DMS53 (cell line): Measurements from ENCODE around the gene NFKBIB.
"Not testable (repeated sequence)": the region's sequence is repeated elsewhere in the genome, so short reads cannot be mapped to it uniquely, and the experiment has no call there.

Experiments used
- DNase-seq: peaks from one replicate; lab custom pipeline; 2025; lab: John Stamatoyannopoulos, UW

NFKBIB gene

DNA sequence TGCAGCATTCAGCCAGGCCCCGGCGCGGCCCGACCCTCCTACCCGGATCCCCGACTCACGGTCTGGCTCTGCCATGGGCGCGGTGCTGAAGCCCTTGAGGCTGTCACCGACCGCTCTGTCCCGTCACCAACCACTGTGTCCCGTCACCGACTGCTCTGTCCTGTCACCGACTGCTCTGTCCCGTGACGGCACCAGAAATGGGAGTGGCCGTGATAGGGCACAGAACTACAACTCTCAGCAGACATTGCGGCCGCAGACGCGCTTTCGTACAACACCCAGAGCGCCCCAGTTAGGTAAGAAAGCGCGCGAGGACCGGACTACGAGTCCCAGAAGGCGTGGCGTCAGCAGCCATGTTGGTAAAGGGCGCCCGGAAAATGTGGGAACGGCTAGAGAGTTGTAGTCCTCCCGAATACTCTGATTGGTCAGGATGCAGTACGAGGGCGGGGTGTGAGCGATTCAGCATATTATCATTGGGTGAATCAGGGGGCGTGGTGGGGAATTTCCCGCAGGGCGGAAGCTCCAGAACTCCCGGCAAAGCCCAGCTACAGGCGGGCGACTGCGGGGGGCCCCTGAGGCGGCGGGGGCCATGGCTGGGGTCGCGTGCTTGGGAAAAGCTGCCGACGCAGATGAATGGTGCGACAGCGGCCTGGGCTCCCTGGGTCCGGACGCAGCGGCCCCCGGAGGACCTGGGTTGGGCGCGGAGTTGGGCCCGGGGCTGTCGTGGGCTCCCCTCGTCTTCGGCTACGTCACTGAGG is at the start of gene NFKBIB, which contains the start of gene SIRT2:
Gene NFKBIB, plus strand, starts transcription at position 523 of the 755 bp plus-strand sequence. Its CDS starts 64 bp downstream, at position 587.
Gene SIRT2, minus strand, starts transcription at position 172 of the 755 bp plus-strand sequence. Its CDS starts 97 bp downstream, at position 75.
- peak; percentile 100 for DNase-seq

GRCh38 chr19:38850436-38850975 is 49.3 kb upstream of the NFKBIB start:
- DNase-seq, result peak; percentile 95

DNA sequence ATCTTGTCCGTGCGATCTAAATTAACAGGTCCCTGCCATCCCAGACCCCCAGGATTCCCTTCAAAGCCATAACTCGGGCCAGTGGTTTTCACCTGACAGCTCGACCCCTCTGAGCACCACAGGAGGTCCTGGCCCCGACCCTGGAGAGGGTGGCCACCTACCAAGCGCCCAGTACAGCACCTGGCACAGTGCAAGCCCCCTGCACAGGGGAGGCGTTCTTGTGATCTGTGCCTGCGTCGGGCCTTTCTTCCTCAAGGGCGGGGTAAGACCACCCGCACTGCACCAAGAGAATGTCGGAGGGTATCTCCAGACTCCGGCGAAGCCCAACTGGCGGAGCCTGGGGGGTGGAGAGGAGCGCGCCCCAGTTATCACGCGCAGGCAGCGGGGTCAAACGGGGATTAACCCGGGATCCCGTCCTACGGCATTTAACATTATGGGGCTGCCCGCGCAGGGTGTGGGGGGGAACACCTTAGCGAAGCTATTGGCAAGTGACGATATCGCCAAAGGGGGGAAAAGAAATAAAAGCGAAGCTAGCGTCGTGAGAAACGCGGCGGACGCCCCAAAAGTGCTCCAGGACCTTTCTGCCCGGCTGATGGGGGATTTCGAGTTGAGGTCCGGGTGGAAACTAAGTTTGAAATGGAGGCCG is 48.7 kb upstream of the NFKBIB start:
- DNase-seq, result peak; percentile 74

DNA sequence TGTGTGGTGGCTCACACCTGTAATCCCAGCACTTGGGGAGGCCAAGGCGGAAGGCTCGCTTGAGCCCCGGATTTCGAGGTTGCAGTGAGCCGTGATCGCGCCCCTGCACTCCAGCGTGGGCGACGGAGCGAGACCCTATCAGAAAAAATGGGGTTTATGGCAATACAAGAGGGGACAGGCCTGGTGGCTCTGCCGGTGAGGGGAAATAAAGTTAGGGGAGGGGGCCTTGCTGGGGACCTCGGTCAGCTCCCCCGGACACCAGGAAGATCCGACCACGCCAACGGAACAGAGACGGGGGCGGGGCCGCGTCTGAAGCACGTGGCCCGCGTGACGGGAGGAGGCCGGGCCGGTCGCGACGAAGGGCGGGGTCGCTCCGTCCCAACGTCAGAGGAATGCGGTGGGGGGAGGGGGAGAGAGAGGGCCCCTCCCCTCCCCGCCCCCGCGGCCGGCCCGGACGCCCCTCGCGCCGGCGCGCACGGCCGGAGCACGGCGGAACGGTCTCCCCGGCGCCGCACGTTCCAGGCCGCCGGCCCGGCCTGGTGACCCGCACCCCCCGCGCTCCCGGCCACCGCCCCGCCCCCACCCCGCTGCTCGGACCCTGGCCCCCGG is 48.0 kb upstream of the NFKBIB start:
- DNase-seq, result peak; percentile 99

DNA sequence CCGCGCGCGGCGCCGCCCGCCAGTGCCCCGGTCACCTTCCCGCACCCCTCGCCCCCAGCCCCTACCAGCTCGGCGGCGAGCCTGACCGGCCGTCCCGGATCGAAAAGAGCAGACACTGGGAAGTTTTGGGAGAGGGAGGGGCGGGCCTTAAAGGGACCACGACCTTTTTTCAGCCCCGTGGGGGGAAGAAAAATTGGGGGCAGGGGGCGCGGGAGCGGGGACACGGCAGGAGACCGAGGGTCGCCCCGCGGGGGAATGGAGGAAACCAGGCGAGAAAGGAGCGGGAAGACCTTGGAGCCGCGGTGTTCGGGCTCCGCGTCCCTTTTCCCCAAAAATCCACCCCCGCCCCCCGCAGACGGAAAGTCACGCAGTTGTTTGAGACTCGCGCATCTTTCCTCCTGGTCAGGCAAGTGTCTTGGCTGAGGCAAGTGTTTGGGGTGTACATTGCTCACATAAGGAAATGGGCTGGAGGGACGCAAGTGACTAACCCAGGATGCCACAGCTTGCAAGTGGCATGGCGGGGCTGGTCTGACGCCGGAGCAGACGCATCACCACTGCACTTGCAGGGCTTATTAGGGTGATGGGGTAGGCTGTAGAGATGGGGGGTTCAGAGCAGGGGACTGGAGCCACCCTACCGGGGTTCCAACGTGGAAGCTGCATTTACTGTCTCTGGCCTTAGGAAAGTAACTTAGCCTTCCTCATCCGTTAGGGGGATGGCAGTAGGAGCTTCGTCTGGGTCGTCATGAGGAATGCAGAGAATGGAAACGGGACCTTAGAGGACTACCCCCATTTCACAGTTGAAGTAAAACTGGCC is 47.3 kb upstream of the NFKBIB start:
- peak; percentile 83 for DNase-seq

- no peak for DNase-seq
Measured at GRCh38 chr19:38853214-38853613, 46.6 kb upstream of the NFKBIB start.

DNA sequence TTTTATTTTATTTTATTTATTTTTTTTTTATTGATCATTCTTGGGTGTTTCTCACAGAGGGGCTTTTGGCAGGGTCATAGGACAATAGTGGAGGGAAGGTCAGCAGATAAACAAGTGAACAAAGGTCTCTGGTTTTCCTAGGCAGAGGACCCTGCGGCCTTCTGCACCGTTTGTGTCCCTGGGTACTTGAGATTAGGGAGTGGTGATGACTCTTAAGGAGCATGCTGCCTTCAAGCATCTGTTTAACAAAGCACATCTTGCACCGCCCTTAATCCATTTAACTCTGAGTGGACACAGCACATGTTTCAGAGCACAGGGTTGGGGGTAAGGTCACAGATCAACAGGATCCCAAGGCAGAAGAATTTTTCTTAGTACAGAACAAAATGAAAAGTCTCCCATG is 44.8 kb upstream of the NFKBIB start:
- peak; percentile 57 for DNase-seq

DNA sequence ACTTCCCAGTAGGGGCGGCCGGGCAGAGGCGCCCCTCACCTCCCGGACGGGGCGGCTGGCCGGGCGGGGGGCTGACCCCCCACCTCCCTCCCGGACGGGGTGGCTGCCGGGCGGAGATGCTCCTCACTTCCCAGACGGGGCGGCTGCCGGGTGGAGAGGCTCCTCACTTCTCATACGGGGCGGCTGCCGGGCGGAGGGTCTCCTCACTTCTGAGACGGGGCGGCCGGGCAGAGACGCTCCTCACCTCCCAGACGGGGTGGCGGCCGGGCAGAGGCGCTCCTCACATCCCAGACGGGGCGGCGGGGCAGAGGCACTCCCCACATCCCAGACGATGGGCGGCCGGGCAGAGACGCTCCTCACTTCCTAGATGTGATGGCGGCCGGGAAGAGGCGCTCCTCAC is 44.0 kb upstream of the NFKBIB start:
- DNase-seq, result not testable (repeated sequence)

DNA sequence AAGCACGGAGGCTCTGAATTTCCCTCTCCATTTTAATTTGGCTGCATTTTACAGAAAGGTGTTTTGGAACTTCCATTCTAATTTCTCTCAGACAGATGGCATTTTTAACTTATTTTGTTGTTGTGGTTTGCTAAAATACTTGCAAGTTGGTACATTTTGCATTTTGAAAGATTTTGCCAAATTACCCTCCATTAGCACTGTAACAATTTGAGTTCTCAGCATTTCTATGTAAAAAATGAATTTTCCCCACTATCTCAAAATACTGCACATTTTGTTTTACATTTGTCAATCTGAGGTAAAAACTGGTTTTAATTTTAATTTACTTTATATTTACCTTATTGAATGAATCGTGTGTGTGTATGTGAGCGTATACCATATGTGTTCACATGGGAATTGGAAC is 43.0 kb upstream of the NFKBIB start:
- no peak for DNase-seq

DNA sequence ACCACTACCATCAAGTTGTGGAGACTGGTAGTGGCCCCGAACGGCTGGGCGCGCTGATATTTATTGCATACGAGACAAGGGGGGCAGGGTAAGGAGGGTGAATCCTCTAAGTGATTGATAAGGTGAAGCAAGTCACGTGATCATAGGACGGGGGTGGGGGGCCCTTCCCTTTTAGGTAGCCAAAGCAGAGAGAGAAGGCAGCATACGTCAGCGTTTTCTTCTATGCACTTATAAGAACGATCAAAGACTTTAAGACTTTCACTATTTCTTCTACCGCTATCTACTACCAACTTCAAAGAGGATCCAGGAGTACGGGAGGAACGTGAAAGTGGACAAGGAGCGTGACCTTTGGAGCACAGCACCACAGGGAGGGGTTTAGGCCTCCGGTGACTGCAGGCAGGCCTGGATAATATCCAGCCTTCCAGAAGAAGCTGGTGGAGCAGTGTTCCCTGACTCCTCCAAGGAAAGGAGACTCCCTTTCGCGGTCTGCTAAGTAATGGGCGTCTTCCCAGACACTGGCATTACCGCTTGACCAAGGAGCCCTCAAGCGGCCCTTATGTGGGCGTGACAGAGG is 40.1 kb upstream of the NFKBIB start:
- DNase-seq, result not testable (repeated sequence)

DNA sequence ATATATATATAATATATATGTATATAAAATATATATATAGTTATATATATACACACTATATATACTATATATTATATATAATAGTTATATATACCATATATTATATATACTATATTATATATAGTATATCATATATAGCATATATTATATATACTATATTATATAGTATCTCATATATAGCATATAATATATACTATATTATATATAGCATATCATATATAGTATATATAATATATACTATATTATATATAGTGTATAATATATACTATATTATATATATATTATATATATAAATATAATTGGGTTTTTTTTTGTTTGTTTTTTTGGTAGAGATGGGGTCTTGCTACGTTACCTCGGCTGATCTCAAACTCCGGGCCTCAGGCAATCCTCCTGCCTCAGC is 38.4 kb upstream of the NFKBIB start:
- no peak for DNase-seq

DNA sequence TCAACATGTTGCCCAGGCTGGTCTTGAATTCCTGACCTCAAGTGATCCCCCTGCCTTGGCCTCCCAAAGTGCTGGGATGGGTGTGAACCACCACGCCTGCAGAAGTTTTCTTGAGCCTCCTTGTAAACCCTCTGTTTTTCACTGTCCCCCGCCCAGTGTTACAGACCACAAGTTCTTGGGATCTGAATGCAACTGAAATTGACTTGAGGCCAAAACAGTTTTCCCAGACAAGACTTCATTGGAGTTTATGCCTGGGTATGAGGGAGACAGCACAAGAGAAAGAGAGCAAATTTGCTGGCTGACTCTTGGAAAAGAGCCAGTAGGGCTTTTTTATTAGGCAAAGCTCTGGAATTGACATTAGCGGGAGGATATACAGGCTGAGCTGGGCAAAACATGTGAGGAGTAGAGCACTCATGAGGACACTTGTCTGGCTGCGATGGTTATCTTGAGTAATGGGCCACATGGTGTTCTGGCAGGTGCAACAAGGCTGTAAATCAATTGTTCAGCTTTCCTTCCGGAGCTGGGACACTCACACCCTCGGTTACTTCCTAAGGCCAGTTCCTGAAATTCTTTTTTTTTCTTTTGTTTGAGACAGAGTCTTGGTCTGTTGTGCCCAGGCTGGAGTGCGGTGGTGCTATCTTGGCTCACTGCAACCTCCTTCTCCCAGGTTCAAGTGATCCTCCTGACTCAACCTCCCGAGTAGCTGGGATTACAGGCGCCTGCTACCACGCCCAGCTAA is 37.3 kb upstream of the NFKBIB start:
- DNase-seq, result peak; percentile 97

DNA sequence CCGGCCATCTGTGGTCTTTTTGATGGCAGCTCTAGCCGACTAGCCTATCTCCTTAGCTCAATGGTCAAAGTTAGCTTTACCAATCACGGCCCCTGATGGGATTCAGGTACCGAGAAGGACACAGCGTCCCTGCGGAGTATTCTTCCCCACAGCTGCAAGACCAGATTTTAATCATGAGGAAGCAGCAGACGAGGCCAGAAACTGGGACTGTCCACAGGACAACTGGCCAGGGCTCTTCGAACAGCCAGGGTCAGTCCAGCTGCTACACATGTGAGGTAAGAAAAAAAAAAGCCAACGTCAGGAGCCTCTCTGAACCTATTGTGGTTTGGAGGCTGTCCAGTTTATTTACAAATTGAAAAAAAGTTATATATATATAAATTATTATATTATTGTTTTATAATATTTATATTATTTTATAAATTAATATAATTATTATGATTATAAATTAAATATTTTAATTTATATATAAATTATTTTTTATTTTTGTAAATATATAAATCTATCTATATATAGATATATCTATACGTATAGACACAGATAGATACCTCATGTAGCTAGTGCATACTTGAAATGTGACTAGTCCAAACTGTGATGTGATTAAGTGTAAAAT is 32.5 kb upstream of the NFKBIB start:
- peak; percentile 48 for DNase-seq

DNA sequence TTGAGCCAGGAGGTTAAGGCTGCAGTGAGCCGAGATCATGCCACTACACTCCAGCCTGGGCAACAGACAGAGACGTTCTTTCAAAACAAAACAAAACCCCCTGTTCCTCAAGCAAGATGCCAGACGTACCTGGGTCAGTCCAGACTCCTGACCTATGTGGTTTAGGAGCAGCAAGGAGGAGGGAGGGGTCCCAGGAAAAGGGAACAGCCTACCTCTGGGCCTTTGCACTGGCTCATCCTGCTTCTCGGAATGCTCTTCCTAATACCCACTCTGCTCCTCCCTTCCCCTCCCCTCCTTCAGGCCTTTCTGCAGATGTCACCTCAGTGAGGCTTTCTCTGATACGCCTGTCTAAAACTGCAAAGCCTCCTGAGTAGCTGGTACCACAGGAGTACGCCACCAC is 31.2 kb upstream of the NFKBIB start:
- DNase-seq, result no peak

GRCh38 chr19:38869160-38869835 is 30.5 kb upstream of the NFKBIB start:
- peak; percentile 76 for DNase-seq

DNA sequence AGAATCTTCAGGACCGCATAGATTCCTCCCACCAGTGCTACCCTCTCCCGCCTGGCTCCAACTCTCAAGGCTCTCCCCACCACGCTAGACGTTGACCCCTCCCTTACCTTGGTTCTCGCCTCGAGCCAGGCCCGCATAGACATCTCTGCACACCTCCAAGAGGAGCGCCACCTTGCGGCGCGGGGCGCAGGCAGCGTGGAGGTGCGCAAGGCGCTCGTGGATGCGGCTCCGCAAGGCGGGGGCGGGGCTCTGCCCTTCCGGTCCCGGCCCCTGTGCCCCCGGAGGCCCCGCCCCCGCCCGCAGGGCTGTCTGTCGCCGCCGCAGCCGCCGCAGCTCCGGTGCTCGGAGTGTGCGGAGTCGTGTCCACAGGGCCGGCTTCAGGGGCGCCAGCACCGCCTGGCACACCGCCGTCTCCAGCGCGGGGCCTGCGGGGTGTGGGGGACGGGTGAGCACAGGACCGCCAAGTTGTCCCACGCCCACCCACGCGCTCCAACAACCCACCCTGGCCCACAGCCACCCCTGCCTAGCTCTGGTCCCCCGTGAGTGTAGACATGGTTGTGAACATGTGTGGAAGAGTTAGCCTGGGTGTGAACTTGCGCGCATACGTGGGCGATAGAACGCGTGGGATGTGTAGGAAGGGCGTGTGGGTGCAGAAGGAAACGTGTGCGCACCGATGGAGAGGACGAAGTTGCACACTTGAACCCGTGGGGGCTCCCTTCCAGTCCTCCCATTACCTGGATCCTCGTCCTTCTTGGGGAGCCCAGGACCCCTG is 29.7 kb upstream of the NFKBIB start:
- DNase-seq, result peak; percentile 99

- DNase-seq, result no peak
Measured at GRCh38 chr19:38870612-38871011, 29.2 kb upstream of the NFKBIB start.

- not testable (repeated sequence) for DNase-seq
Measured at GRCh38 chr19:38873400-38873799, 26.4 kb upstream of the NFKBIB start.
